Hepatocyte (in vitro differentiated cells): ENCODE data around the gene NUDT5.

Source experiments
- CTCF ChIP-seq: fragments of 200-600 bp; sonication (generic); IDR thresholded peaks from 2 replicates; pipeline ENCODE4 v1.5.1; 2016; ENCODE audit warnings: antibody characterized with exemption, mild to moderate bottlenecking; ENCODE audit not compliant: poor library complexity
- EZH2 ChIP-seq: fragments of 200-600 bp; sonication (generic); IDR thresholded peaks from 2 replicates; pipeline ENCODE4 v1.6.1; 2016; ENCODE audit warnings: antibody characterized with exemption, mild to moderate bottlenecking, borderline replicate concordance
- EZH2phosphoT487 ChIP-seq: fragments of 200-600 bp; sonication (generic); IDR thresholded peaks from one replicate; pipeline ENCODE4 v1.6.1; 2018; ENCODE audit warnings: antibody characterized with exemption, mild to moderate bottlenecking, low read depth, moderate library complexity; ENCODE audit not compliant: unreplicated experiment, severe bottlenecking

- TF ChIP-seq CTCF (no peak), EZH2 (no peak), EZH2phosphoT487 (no peak)
Observed at GRCh38 chr10:12205082-12205481, 9.4 kb upstream of the NUDT5 start.
